ENCODE results near the gene TSPAN18.

DNA sequence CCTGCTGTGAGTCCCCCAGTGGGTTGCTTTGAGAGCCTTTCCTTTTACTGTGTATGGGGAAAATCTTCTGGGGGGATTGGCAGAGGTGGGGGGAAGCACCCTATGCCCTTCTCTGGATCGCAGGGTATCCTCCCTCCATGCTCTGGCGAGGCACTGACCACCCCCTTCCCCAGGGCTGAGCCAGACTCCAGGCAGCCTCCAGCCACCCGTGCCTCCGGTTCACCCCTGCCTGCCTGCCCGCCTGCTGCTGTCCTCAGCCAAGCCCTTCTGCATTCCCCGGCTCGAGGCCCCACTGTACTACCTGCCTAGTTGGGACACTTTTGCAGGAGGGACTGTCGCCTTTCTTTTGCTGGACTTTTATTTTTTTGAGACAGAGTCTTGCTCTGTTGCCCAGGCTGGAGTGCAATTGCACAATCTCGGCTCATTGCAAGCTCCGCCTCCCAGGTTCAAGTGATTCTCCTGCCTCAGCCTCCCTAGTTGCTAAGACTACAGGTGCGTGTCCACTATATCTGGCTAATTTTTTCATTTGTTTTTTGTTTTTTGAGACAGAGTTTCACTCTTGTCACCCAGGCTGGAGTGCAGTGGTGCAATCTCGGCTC is 247.7 kb downstream of the TSPAN18 start:
- no peak for TF ChIP-seq ZNF274 (IDR thresholded peaks at IDR 0.05; ENCODE audit: insufficient read depth, insufficient read length)
- TF ChIP-seq, protein P1, sequence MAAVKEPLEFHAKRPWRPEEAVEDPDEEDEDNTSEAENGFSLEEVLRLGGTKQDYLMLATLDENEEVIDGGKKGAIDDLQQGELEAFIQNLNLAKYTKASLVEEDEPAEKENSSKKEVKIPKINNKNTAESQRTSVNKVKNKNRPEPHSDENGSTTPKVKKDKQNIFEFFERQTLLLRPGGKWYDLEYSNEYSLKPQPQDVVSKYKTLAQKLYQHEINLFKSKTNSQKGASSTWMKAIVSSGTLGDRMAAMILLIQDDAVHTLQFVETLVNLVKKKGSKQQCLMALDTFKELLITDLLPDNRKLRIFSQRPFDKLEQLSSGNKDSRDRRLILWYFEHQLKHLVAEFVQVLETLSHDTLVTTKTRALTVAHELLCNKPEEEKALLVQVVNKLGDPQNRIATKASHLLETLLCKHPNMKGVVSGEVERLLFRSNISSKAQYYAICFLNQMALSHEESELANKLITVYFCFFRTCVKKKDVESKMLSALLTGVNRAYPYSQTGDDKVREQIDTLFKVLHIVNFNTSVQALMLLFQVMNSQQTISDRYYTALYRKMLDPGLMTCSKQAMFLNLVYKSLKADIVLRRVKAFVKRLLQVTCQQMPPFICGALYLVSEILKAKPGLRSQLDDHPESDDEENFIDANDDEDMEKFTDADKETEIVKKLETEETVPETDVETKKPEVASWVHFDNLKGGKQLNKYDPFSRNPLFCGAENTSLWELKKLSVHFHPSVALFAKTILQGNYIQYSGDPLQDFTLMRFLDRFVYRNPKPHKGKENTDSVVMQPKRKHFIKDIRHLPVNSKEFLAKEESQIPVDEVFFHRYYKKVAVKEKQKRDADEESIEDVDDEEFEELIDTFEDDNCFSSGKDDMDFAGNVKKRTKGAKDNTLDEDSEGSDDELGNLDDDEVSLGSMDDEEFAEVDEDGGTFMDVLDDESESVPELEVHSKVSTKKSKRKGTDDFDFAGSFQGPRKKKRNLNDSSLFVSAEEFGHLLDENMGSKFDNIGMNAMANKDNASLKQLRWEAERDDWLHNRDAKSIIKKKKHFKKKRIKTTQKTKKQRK (IDR thresholded peaks at IDR 0.05; ENCODE audit: low read depth, low read length): no peak
- no peak for TF ChIP-seq SMAD1 (IDR thresholded peaks at IDR 0.05; ENCODE audit: low read depth, partially characterized antibody)
- no peak for TF ChIP-seq GABPA (IDR thresholded peaks at IDR 0.05; ENCODE audit: low read depth)
- TF ChIP-seq, protein P2, sequence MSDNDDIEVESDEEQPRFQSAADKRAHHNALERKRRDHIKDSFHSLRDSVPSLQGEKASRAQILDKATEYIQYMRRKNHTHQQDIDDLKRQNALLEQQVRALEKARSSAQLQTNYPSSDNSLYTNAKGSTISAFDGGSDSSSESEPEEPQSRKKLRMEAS (IDR thresholded peaks at IDR 0.05; ENCODE audit: low read depth, low read length): no peak
- no peak for TF ChIP-seq SUZ12 (IDR thresholded peaks at IDR 0.05; ENCODE audit: unreplicated experiment)
- no peak for TF ChIP-seq KLF5 (IDR thresholded peaks at IDR 0.05; ENCODE audit: partially characterized antibody)
- no peak for TF ChIP-seq HDGF (IDR thresholded peaks at IDR 0.05)
- TF ChIP-seq POLR2AphosphoS2 (IDR thresholded peaks at IDR 0.05; ENCODE audit: low read depth, low read length): no peak
